ENCODE measurements around the gene ARHGAP27.

The ARHGAP27 gene

DNA sequence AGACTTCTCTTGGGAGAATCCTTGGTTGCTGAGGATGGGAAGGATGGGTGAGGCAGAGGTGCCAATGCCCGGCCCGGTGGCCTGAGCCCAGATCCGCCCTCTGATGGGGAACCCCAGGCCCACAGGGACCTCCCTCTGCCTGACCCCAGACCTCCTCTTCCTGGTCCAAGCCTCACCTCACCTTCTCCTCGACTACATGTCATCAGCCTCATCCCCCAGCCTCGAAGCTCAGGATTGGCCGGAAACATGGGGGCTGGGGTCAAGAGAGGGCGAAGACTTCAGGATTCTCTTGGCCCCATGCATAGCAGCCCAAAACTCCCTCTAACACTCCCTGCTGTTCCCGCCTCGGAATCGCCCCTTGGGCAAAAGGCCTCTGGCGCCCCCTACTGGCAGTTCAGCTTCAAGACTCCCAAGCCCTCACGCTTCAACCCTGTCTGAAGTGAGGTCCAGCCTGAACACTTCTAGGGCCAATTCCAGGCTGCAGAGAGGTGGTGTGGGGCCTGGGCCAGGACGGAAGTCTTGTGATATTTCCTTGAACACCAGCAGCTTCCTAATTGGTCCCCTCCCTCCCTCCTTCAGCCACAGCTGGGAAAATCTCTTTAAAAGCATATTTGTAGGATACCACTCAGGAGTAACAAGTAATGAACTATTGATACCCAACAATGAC lies 47.2 kb downstream of the ARHGAP27 start:
- DNase-seq (ENCODE audit: low spot score) = peak; percentile 94

DNA sequence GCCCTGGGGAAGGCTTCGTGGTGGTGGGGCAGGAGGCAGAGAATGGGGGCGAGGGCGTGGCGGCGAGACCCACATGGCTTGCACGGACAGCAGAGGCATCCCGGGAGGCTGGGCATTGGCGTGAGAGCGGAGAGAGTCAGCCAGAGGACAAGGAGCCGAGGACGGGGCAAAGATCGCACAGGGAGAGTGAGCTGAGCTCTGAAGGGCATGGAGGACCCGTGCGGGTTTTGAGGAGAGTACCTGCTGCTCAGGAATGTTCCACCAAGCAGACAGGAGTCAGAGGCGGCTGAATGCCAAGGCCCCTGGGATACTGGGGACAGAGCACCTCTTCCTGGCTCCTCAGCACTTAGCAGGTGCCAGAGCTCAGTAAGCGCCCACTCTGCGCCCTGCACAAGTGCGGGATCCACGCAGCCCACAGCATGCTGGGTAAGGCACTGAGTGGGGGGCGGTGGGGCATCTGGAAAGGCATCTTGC lies 47.8 kb downstream of the ARHGAP27 start:
- no peak for DNase-seq (ENCODE audit: low spot score)

DNA sequence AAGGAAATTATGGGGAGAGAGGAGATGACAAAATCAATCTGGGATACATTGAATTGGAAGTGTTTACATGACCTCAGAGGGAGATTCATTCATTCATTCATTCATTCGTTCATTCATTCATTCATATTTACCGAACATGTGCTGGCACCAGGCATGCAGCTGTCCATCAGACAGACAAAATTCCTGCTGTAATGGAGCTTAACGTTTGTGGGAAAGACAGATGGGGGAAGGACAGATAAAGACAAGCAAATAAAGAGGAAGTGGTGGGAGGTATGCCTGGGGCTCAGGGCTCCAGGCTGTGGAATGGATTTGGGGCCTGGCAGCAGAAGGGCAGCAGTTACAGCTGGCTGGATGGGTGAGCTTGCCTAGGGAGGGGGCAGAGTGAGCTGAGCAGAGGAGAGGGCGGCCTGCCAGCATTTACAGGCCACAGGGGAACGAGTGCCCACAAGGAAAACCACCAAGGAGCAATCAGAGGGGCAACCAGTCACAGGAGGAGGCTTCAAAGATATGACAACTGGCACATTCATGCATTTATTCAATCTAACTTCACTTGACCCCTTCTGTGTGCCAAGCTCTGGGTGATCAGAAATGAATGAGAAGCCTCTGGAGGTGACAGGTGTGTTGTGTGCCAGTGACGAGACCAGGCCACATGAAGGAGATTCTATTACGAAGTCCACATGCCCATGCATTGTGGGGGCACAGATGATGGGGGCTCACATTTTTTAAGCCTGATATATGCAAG lies 48.5 kb downstream of the ARHGAP27 start:
- no peak for DNase-seq (ENCODE audit: low spot score)

DNA sequence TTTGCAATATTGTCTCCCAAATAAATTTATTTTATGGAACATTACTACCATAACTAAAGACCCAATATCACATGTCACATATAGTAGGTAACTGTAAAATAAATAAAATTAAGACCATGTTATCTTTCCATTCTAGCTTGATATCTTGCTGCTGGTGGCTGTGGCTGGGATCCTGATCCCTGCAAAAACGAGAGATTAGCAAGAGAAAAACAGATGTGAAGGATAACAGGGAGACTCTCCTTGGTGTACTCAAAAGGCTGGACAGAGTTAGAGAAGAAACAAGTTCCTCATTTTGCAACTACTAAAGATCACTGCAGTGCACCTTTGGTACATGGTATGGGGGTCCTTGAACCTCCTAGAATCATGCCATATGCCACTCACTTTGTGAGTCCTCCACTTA lies 49.7 kb downstream of the ARHGAP27 start:
- DNase-seq (ENCODE audit: low spot score) = no peak

DNA sequence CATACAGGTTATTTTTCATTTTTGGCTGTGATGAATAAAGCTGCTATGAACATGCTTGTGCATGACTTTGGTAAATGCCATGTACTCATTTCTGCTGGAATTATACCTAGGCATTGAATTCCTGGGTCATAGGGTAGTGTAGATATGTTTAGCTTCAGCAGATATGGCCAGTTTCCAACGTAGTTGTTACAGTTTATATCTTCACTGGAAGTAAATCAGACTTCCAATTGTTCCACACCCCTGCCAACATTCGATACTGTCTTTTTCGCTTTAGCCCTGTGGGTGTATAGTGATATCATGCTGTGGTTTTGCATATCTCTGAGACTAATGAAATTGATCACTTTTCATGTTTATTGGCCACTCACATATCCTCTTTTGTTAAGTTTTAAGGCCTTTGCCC lies 50.4 kb downstream of the ARHGAP27 start:
- no peak for DNase-seq (ENCODE audit: low spot score)

DNA sequence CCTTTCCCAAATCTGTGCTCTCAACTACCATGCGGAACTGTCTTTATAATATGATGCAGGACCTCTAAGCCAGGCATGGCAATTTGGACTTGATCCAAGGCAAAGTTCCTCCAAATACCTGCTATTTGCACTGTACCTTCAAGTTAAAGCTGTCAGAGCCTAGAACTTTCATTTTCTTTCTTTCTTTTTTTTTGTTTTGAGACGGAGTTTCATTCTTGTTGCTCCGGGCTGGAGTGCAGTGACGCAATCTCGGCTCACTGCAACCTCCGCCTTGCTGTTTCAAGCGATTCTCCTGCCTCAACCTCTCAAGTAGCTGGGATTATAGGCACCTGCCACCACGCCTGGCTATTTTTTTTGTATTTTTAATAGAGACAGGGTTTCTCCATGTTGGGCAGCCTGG lies 51.7 kb downstream of the ARHGAP27 start:
- no peak for DNase-seq (ENCODE audit: low spot score)

DNA sequence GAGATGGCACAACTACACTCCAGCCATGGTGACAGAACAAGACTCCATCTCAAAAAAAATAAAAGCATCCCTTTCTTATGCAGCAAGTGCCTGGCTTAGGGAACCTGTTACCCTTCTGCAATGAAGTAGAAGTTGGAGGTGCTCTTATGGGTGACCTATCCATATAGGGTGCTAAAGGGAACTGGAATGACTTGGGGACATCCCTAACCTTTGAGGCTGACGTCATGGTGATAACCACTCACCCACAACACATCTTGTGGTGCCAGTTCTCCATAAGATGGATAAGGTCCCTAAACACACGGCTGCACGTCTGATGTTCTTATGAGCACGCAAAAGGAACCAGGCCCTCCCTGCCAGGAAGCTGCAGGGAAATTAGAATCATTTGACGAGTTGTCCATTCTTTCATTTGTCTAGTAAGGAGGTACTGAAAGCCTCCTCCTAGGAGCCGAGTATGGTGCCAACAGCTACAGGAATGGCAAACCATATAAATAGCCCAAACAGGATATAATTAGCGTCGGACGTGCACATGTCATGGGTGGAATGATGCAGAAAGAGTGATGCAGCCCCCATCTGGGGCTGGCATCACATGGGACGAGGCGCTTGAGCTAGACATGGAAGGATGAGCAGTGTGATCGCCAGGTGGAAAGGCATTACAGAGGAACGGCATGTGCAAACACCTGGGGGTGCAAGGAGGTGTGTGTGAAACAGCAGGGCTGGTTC lies 52.5 kb downstream of the ARHGAP27 start:
- no peak for DNase-seq (ENCODE audit: low spot score)

DNA sequence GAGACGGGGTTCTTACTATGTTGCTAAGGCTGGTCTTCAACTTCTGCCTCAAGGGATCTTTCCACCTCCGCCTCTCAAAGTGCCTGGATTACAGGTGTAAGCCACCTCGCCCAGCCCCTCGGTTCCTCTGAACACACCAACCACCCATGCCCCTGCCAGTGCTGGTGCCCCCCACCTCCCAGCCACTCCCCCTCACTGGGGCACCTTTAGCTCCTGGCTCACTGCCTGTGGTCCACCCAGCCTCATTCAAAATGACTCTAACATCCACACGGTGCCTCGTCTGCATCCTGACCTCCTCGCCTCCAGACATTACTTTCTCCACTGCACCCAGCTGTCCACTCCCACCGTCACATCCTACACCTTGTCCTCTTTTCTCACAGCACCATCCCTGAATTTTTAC lies 55.3 kb downstream of the ARHGAP27 start:
- DNase-seq (ENCODE audit: low spot score) = no peak

DNA sequence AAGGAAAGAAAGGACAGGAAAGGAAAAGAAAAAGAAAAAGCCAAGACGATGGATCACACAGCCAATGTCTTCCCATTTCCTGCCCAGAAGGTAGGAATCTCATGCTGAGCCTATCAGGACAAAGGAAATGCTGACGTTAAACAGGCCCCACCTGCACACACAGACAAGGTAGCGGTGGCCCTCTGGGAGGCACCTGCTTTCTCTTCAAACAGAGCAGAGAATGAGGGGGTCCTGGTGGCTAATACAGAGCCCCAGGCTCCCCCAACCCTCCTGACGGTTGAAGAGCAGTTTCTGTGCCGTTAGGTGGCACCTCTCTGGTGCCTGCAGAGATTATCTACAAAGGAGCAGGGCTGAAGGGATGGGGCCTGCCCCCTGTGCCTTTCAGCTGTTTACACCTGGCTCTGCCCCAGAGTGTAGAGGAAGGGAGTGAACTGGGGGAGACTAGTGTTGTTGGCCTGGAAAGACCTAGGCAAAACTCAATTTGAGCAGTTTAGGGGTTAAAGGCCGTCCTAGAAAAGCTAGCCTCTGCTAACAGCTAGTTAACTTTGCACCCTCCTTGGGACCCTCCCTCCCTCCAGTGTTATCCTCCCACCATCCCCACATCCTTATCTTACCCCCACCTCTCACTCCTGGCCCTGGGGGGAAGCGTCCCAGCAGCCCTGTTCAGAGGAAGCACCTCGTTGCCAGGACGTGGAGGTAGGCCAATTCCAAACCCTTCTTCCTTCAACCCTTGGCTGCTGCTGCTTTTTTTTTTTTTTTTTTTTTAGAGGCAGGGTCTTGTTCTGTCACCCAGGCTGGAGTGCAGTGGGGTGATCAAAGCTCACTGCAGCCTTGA lies 56.3 kb downstream of the ARHGAP27 start:
- DNase-seq (ENCODE audit: low spot score) = no peak

DNA sequence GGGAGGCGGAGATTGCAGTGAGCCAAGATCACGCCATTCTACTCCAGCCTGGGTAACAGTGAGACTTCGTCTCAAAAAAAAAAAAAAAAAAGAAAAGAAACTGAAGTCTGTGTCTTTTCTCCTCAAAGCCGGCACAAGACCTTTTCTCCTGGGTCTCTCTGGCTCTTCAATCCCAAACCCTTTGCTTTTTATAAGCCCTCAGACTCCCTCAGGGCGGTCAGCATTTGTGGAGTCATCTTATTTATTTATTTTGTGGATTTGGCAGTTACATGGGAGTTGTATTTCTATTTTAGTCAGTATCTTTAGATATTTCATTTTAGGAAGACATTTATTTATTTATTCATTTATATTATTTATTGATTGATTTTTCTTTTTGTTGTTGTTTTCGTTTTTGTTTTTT lies 58.2 kb downstream of the ARHGAP27 start:
- no peak for DNase-seq (ENCODE audit: low spot score)

DNA sequence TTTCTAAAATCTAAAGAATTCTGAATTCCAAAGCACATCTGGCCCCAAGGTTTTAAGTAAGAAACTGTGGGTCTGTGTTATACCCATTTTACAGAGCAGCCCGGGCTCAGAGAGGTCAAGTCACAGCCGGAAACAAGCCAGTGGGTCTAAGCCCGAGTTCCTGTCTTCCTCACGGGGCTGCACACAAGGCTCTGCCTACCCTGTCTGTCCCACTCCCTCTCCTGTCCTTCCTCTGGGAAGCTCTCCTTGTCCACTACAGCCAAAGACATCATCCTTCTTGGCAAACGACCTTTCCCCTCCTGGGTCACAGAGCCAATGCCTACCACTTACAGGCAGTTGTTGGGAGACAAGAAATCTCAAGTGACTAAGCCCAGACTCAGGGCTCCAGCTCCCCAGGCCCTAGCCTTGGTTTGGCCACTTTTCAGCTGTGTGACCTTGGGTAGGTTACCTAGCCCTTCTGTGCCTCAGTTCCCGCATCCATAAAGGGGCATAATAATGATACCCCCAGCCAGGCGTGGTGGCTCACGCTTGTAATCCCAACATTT lies 60.3 kb downstream of the ARHGAP27 start:
- DNase-seq (ENCODE audit: low spot score) = no peak

DNA sequence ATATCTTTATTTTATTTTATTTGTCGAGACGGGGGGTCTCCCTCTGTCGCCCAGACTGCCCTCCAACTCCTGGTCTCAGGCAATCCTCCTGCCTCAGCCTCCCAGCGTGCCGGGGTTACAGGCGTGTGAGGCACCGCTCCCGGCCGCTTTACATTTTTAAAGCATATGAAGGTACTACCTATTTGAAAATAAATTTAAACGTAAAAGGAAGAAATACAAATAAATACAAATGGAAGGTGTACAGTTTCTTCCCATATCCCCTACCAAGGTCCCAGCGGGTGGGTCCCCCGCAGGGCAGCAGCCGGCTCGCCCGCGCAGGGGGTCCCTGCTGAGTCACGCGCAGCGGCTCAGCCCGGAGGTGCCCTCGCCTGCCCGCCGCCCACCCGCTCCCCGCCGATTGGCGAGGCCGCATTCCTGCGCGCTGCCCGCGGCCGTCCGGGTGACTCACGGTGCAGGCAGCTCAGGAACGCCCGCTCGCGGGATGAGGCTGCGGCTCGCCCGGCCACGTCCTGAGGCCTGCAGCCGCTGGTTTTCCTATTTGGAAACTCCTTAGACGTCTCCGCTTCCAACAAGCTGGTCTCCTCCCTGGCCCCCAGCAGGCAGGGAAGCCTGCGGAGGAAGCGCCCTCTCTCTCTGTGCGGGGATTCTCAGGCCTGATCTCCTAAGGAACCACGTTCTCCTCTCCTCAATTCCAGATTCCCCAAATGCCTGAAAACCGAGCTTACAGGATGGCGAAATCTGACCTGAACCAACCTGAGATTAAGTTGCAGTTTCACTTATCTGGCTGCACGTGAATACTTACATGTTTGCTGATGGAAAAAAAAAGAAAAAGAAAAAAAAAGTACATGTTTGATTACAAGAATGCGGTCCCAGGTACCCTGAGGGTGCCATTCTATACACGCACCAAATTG lies 61.0 kb downstream of the ARHGAP27 start:
- peak; percentile 57 for DNase-seq (ENCODE audit: low spot score)

DNA sequence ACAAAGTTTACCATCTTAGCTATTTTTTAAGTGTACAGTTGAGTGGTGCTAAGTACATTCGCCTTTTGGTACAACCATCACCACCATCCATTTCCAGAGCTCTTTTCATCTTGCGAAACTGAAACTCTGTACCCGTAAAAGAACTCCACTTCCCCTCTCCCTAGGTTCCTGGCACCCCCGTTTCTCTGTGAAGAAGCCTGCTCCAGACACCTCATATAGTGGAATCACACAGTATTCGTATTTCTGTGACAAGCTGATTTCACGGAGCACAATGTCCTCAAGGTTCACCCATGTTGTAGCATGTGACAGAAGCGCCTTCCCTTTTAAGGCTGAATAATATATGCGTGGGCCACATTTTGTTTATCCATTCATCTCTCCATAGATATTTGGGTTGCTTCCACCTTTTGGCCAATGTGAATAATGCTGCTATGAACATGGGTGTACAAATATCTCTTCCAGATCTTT lies 61.7 kb downstream of the ARHGAP27 start:
- DNase-seq (ENCODE audit: low spot score) = no peak

DNA sequence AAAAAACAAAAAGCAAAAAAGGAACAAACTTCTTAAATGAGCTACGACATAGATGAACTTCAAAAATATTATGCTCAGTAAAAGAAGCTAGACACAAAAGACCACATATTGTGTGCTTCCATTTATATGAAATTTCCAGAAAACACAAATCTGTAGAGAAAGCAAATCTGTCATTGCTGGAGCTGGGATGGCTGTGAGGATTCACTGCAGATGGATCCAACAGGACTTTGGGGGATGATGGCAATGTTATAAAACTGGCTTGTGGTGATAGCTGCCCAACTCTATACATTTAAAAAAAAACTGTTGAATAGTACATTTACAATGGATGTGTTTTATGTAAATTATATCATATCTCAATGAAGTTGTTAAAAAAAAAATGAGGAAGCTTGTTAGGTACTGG lies 63.2 kb downstream of the ARHGAP27 start:
- DNase-seq (ENCODE audit: low spot score) = no peak

DNA sequence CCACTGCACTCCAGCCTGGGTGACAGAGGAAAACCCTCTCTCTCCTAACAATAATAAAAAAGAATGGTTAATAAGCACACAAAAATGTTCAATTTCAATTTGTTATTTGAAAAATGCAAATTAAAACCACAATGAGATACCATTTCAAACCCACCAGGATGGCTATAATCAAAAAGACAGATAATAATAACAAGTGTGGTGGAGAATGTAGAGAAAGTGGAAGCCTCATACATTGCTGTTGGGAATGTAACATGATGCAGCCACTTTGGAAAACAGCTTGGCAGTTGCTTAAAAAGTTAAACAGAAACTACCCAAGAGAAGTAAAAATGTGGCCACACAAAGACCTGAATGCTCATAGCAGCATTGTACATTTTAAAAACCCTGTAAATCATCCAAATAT lies 64.0 kb downstream of the ARHGAP27 start:
- no peak for DNase-seq (ENCODE audit: low spot score)

DNA sequence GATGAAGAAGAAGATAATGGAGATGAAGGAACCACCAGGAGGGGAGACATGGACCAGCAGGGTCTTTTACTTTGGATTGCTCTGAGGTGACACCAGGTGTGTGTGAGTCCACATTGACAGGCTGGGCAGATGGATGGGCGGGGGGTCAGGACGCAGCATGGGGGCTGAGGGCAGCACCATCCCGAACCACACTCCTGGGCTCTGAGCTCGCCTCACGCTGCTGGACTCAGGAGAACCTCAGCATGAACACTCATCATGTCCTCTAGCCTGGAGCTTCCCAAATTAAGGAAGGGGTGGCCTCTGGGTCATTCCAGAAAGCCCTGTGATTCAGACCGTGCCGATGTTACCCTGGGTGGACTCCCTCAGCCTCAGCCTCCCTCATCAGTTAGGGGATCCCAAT lies 65.5 kb downstream of the ARHGAP27 start:
- DNase-seq (ENCODE audit: low spot score) = peak; percentile 38

DNA sequence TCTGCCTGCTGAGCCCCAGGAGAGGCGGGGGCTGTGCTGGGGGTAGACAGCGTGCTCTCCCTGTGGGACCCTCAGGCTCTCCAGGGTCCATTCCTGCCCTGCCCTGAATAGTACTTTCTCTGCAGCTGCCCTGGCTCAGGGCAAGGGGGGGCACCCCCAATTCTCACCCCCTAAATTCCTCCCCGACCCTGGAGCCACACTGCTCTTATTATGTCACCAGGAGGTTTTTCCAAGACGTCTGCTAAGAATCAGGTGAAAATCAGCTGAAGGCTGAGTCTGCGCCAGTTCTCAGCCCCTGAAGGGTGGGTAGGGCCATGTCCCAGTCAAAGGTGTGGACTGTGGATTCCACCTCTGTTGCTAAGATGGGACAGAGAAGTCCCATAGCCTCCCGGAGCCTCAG lies 66.0 kb downstream of the ARHGAP27 start:
- DNase-seq (ENCODE audit: low spot score) = no peak

DNA sequence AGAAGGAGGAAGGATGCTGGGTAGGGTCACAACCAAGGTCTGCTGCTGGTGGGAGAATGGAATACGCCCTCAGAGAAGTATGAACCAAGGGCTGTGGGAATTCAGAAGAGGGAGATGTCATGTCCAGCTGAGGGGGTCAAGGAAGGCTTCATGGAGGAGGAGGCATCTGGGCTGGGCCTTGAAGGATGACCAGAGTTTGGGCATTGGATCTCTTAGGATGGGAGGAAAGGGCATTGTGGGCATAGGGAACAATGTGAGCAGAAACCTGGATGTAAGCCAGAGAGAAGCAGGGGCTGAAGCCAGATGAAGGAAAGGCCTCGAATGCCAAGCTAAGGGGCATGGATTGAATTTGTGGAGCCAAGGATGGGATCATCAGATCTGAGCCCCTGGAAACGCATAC lies 66.6 kb downstream of the ARHGAP27 start:
- DNase-seq (ENCODE audit: low spot score) = no peak

DNA sequence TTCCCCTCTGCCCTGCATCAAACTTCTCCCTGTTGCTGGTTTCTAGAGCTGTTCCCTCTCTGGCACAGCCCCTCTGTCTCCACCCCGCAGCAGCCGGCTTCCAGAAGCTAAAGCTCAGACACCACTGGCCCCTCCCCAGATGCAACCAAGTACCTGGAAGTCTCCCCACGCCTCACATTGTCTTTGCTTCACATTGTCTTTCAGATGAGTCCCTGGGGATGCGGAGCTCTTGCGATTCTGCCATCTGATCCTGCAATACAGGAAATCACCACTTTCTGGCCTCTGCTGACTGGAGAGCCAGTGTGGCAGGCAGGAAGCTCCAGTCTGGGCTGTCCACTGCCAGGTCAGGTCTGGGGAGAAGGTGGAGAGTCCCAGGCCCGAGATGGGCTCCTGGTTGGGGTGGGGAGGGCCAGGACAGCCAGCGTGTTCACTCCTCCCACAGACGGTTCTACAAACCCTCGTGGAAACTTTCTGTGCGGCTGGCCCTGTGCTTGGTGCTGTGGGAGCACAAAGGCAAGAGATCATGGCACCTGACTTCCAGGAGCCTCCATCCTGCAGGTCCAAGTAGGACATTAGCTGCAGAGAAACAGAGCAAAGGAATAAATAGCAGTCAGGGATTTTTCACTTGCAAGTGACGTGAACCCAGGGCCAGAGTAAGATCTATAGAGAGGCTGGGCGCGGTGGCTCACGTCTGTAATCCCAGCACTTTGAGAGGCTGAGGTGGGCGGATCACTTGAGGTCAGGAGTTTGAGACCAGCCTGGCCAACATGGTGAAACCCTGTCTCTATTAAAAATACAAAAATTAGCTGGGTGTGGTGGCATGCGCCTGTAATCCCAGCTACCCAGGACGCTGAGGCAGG lies 67.9 kb downstream of the ARHGAP27 start:
- DNase-seq (ENCODE audit: low spot score) = peak; percentile 85

DNA sequence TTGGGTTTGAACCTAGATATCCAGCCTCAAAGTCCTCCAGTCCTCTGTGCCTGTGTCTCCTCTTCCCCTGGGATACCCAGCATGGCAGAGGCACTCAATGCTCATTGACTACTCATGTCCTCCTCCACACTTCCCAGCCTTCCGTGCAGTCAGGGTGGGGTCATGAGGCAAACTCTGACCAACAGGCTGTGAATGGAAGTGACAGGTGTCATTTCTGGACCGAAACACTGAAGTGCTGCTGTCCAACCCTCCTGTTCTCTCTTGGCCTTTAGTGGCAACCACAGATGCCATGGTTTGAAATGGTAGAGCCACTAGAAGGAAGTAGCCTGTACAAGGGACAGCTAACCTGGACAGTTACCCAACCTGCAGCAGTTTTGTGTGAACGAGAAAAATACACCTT lies 69.2 kb downstream of the ARHGAP27 start:
- no peak for DNase-seq (ENCODE audit: low spot score)

All from D341Med (cell line).